Measurements from ENCODE around the gene RSPO4. TPM values are rescaled to one million over a fixed set of nuclear protein-coding genes. Genes with fewer than 3 reads are reported as not detected.
"Not testable (repeated sequence)": the region's sequence is repeated elsewhere in the genome, so short reads cannot be mapped to it uniquely, and the experiment has no call there.

RSPO4 gene
- total and polyA plus RNA-seq, 2 donors (not counting 3 experiments of a cell fraction or from before 2014, with no cell fraction given): not detected

DNA sequence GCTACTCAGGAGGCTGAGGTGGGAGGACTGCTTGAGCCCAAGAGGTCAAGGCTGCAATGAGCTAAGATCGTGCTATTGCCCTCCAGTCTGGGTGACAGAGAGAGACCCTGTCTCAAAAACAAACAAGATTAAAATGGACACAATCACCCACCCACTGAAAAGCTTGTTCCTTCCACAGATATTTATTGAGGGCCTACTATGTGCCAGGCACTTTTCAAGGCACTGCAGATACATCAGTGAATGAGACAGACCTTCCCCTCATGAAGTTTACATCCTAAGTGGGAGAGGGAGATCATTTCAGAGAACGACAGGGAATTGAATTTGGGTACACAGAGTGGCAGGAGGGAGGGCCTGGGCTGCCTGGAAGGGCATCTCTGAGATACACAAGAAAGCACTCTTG is 14.4 kb downstream of the RSPO4 start:
- Histone ChIP-seq H3K9me3 (replicated peaks; ENCODE audit: control insufficient read depth, insufficient read depth, low read length) (no peaks in the 10 kb centered on the region), H2AFZ (ENCODE audit: low read depth, low read length) (no peak overlapping the region), H3K27me3 (ENCODE audit: control insufficient read depth in 2 of 2, insufficient read depth in 2 of 2, low read length in 2 of 2) (peaks cover 0 to 3% of the 10 kb centered on the region in 2 experiments), H3K9me1 (replicated peaks; ENCODE audit: control insufficient read depth, extremely low read depth, insufficient read depth, low read length) (no peaks in the 10 kb centered on the region), H3K4me3 (replicated peaks in 1 of 3; ENCODE audit: insufficient read depth in 1 of 3, low read depth in 1 of 3, low read length in 3 of 3) (no peak overlapping the region), H3K36me3 (ENCODE audit: control insufficient read depth in 2 of 2, extremely low read depth in 1 of 2, insufficient read depth in 2 of 2, low read length in 2 of 2) (no peaks in the 10 kb centered on the region), H3K27ac (ENCODE audit: insufficient read depth, low read depth, low read length) (no peak overlapping the region), H3K79me2 (ENCODE audit: control insufficient read depth, insufficient read depth, low read length) (no peaks in the 10 kb centered on the region), H3K9ac (replicated peaks; ENCODE audit: extremely low read depth, insufficient read depth, low read length) (no peak overlapping the region), H4K20me1 (replicated peaks; ENCODE audit: control insufficient read depth, extremely low read depth, insufficient read depth, low read length) (no peaks in the 10 kb centered on the region), H3K4me1 (ENCODE audit: control insufficient read depth, extremely low read depth, insufficient read depth, low read length) (no peaks in the 10 kb centered on the region), H3K4me2 (ENCODE audit: insufficient read depth, low read length) (no peak overlapping the region)
- POLR2A ChIA-PET: no interaction called here
- CTCF ChIA-PET: interaction anchor here (1.3 kb wide), 1 partner anchor 16 kb away, joined by 3 read pairs; no protein-coding TSS in a partner anchor
- dilution Hi-C loops (cut with MboI; ENCODE audit: extremely low pct_ligation_motif_present, low sequenced_read_pairs): no loop called here
- TF ChIP-seq POLR2A (IDR thresholded peaks at IDR 0.05; ENCODE audit: low read depth, low read length): no peak
- no TSS peak for BruUV-seq (replicated peaks)
- DNase-seq (ENCODE audit: low read depth, low spot score) (no peak), FAIRE-seq (no peak)
- intact Hi-C loops (cut with micrococcal nuclease): no loop called here

DNA sequence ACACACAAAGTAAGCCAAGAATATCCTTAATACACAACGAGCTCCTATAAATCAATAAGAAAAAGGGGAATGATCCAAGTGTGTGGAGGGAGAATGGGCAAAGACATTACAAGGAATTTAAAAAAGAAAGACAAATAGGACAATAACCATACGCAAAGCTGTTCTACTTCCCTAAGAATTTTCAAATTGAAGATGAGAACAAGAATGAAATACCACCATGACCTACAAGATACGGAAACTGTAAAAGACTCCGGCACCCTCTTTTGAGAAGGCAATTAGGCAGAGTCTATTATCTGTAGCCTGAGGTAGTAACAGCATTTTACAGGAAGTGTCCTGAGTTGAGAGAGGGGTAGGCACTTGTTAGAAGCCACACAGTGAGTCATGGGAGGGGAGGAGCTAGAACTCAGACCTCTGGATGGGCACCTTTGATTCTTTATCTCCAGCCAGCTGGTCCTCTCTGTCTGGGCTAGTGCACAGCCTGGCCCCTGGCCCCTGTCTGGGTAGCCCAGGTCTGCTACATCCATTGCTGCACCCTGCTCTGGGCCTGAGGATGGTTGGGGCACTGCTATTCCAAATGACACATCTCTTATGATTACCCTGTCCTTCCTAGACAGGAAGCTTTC is 15.3 kb downstream of the RSPO4 start:
- FAIRE-seq (no peak), DNase-seq (ENCODE audit: low read depth, low spot score) (no peak)
- intact Hi-C loops (cut with micrococcal nuclease): no loop called here
- no peak overlapping the region for H3K27ac ChIP-seq (ENCODE audit: insufficient read depth, low read depth, low read length)
- H3K4me2 ChIP-seq (ENCODE audit: insufficient read depth, low read length): no peak overlapping the region
- H4K20me1 ChIP-seq (replicated peaks; ENCODE audit: control insufficient read depth, extremely low read depth, insufficient read depth, low read length): no peaks in the 10 kb centered on the region
- H3K9me3 ChIP-seq (replicated peaks; ENCODE audit: control insufficient read depth, insufficient read depth, low read length): no peaks in the 10 kb centered on the region
- ChIA-PET CTCF (no interaction called here), POLR2A (no interaction called here)
- H3K36me3 ChIP-seq (ENCODE audit: control insufficient read depth in 2 of 2, extremely low read depth in 1 of 2, insufficient read depth in 2 of 2, low read length in 2 of 2): no peaks in the 10 kb centered on the region
- TF ChIP-seq FOS (IDR thresholded peaks at IDR 0.05; ENCODE audit: borderline replicate concordance, insufficient read depth, low read length) (no peak), EZH2 (IDR thresholded peaks at IDR 0.05; ENCODE audit: borderline replicate concordance, low read depth, low read length, severe bottlenecking) (no peak), JUN (IDR thresholded peaks at IDR 0.05; ENCODE audit: borderline replicate concordance, insufficient read depth, insufficient read length, low read depth) (no peak), POLR2AphosphoS5 (IDR thresholded peaks at IDR 0.05; ENCODE audit: insufficient read depth, low read depth, low read length) (no peak), POLR2A (IDR thresholded peaks at IDR 0.05; ENCODE audit: low read depth, low read length) (no peak), MYC (IDR thresholded peaks at IDR 0.05; ENCODE audit: low read depth, low read length) (no peak), GATA2 (IDR thresholded peaks at IDR 0.05; ENCODE audit: insufficient read depth, insufficient read length, low read depth, low read length) (no peak)
- TF ChIP-seq, protein P1, sequence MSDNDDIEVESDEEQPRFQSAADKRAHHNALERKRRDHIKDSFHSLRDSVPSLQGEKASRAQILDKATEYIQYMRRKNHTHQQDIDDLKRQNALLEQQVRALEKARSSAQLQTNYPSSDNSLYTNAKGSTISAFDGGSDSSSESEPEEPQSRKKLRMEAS (IDR thresholded peaks at IDR 0.05; ENCODE audit: insufficient read depth, insufficient read length): no peak
- TF ChIP-seq, protein P2, sequence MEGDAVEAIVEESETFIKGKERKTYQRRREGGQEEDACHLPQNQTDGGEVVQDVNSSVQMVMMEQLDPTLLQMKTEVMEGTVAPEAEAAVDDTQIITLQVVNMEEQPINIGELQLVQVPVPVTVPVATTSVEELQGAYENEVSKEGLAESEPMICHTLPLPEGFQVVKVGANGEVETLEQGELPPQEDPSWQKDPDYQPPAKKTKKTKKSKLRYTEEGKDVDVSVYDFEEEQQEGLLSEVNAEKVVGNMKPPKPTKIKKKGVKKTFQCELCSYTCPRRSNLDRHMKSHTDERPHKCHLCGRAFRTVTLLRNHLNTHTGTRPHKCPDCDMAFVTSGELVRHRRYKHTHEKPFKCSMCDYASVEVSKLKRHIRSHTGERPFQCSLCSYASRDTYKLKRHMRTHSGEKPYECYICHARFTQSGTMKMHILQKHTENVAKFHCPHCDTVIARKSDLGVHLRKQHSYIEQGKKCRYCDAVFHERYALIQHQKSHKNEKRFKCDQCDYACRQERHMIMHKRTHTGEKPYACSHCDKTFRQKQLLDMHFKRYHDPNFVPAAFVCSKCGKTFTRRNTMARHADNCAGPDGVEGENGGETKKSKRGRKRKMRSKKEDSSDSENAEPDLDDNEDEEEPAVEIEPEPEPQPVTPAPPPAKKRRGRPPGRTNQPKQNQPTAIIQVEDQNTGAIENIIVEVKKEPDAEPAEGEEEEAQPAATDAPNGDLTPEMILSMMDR (IDR thresholded peaks at IDR 0.05; ENCODE audit: extremely low read depth in 1 of 2, insufficient read depth in 1 of 2, low read depth in 1 of 2, low read length in 2 of 2): no peak
- H3K4me3 ChIP-seq (replicated peaks in 1 of 3; ENCODE audit: insufficient read depth in 1 of 3, low read depth in 1 of 3, low read length in 3 of 3): no peak overlapping the region
- no peaks in the 10 kb centered on the region for H3K79me2 ChIP-seq (ENCODE audit: control insufficient read depth, insufficient read depth, low read length)
- dilution Hi-C loops (cut with MboI; ENCODE audit: extremely low pct_ligation_motif_present, low sequenced_read_pairs): no loop called here
- H3K4me1 ChIP-seq (ENCODE audit: control insufficient read depth, extremely low read depth, insufficient read depth, low read length): no peaks in the 10 kb centered on the region
- H3K27me3 ChIP-seq (ENCODE audit: control insufficient read depth in 2 of 2, insufficient read depth in 2 of 2, low read length in 2 of 2): peaks cover 0 to 3% of the 10 kb centered on the region in 2 experiments
- no peak overlapping the region for H3K9ac ChIP-seq (replicated peaks; ENCODE audit: extremely low read depth, insufficient read depth, low read length)
- BruUV-seq (replicated peaks): no TSS peak
- H2AFZ ChIP-seq (ENCODE audit: low read depth, low read length): no peak overlapping the region
- no peaks in the 10 kb centered on the region for H3K9me1 ChIP-seq (replicated peaks; ENCODE audit: control insufficient read depth, extremely low read depth, insufficient read depth, low read length)

DNA sequence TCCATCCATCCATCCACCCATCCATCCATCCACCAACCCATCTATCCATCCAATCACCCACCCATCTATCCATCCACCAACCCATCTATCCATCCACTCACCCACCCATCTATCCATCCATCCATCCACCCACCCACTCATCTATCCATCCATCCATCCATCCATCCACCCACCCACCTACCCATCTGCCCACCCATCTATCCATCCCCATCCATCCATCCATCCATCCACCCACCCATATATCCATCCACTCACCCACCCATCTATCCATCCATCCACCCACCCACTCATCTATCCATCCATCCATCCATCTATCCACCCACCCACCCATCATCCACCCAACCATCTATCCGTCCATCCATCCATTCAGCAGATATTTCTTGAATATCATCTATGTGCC is 17.1 kb downstream of the RSPO4 start:
- H3K9me3 ChIP-seq (replicated peaks; ENCODE audit: control insufficient read depth, insufficient read depth, low read length); H3K36me3 ChIP-seq (ENCODE audit: control insufficient read depth in 2 of 2, extremely low read depth in 1 of 2, insufficient read depth in 2 of 2, low read length in 2 of 2); H3K4me1 ChIP-seq (ENCODE audit: control insufficient read depth, extremely low read depth, insufficient read depth, low read length); intact Hi-C loops (cut with micrococcal nuclease); POLR2A ChIA-PET; H3K27ac ChIP-seq (ENCODE audit: insufficient read depth, low read depth, low read length); DNase-seq (ENCODE audit: low read depth, low spot score); H2AFZ ChIP-seq (ENCODE audit: low read depth, low read length); dilution Hi-C loops (cut with MboI; ENCODE audit: extremely low pct_ligation_motif_present, low sequenced_read_pairs); H3K4me2 ChIP-seq (ENCODE audit: insufficient read depth, low read length); H4K20me1 ChIP-seq (replicated peaks; ENCODE audit: control insufficient read depth, extremely low read depth, insufficient read depth, low read length); FAIRE-seq; H3K9ac ChIP-seq (replicated peaks; ENCODE audit: extremely low read depth, insufficient read depth, low read length); H3K9me1 ChIP-seq (replicated peaks; ENCODE audit: control insufficient read depth, extremely low read depth, insufficient read depth, low read length); H3K4me3 ChIP-seq (replicated peaks in 1 of 3; ENCODE audit: insufficient read depth in 1 of 3, low read depth in 1 of 3, low read length in 3 of 3); H3K79me2 ChIP-seq (ENCODE audit: control insufficient read depth, insufficient read depth, low read length); BruUV-seq (replicated peaks); H3K27me3 ChIP-seq (ENCODE audit: control insufficient read depth in 2 of 2, insufficient read depth in 2 of 2, low read length in 2 of 2): not testable (repeated sequence)
- CTCF ChIA-PET: interaction anchor here (1.5 kb wide), 1 partner anchor 11 kb away, joined by 4 read pairs; no protein-coding TSS in a partner anchor
